Neural cell (in vitro differentiated cells): ENCODE data around the gene MRPL21. TPM values are rescaled to one million over a fixed set of nuclear protein-coding genes. Genes with fewer than 3 reads are reported as not detected.

Source experiments
- H2AFZ ChIP-seq: fragments of 200-600, 300-800 bp; sonication (generic), shearing (Covaris generic); 2 replicates; pipeline ENCODE4 v1.6.0; 2014; ENCODE audit warnings: low read depth, mild to moderate bottlenecking, antibody characterized with exemption, low read length, moderate library complexity
- H3F3A ChIP-seq: fragments of 200-600 bp; shearing (Covaris generic); 2 replicates; pipeline ENCODE4 v1.6.1; 2016; ENCODE audit warnings: mild to moderate bottlenecking, moderate library complexity, mixed read lengths, antibody characterized with exemption, low read length; ENCODE audit not compliant: insufficient read depth, poor library complexity, severe bottlenecking
- H3K27ac ChIP-seq: fragments of 200-600, 300-800 bp; sonication (generic), shearing (Covaris generic); 2 replicates; pipeline ENCODE4 v1.5.1; 2014; ENCODE audit warnings: mild to moderate bottlenecking, low read length, moderate library complexity
- H3K27me3 ChIP-seq: fragments of 300-800, 200-600 bp; sonication (generic), shearing (Covaris generic); 2 replicates; pipeline ENCODE4 v1.6.0; 2014; ENCODE audit warnings: mild to moderate bottlenecking, low read depth, low read length, moderate library complexity; ENCODE audit not compliant: insufficient read depth
- H3K36me3 ChIP-seq: fragments of 300-800, 200-600 bp; sonication (generic), shearing (Covaris generic); 2 replicates; pipeline ENCODE4 v1.5.1; 2014; ENCODE audit warnings: mild to moderate bottlenecking, antibody characterized with exemption, low read length, moderate library complexity; ENCODE audit not compliant: insufficient read depth
- H3K4me2 ChIP-seq: fragments of 300-800, 200-600 bp; sonication (generic), shearing (Covaris generic); 2 replicates; pipeline ENCODE4 v1.6.0; 2014; ENCODE audit warnings: mild to moderate bottlenecking, low read length
- H3K4me3 ChIP-seq: fragments of 300-800, 200-600 bp; sonication (generic), shearing (Covaris generic); 2 replicates; pipeline ENCODE4 v1.5.1; 2014; ENCODE audit warnings: mild to moderate bottlenecking, low read length, moderate library complexity
- H3K79me2 ChIP-seq: fragments of 200-600 bp; shearing (Covaris generic); replicated peaks from 2 replicates; pipeline ENCODE4 v1.6.0; 2014; ENCODE audit warnings: mild to moderate bottlenecking, low read length, moderate library complexity; ENCODE audit not compliant: insufficient read depth
- H3K9ac ChIP-seq: fragments of 300-800, 200-600 bp; sonication (generic), shearing (Covaris generic); 2 replicates; pipeline ENCODE4 v1.6.1; 2016; ENCODE audit warnings: mild to moderate bottlenecking, low read length, mixed read lengths
- H3K9me2 ChIP-seq: fragments of 200-600 bp; shearing (Covaris generic); 2 replicates; pipeline ENCODE4 v1.6.1; 2016; ENCODE audit warnings: mild to moderate bottlenecking, low read length, mixed read lengths; ENCODE audit not compliant: insufficient read depth
- H3K9me3 ChIP-seq: fragments of 200-600, 300-800 bp; sonication (generic), shearing (Covaris generic); 2 replicates; pipeline ENCODE4 v1.6.1; 2016; ENCODE audit warnings: mild to moderate bottlenecking, mixed run types, low read length, moderate library complexity, mixed read lengths
- H4K20me1 ChIP-seq: fragments of 200-600 bp; shearing (Covaris generic); 2 replicates; pipeline ENCODE4 v1.6.1; 2016; ENCODE audit warnings: mild to moderate bottlenecking, mixed run types; ENCODE audit not compliant: insufficient read depth
- EP300 ChIP-seq: fragments of 450-650 bp; conservative IDR thresholded peaks from 2 replicates; pipeline ENCODE4 v1.6.1; 2014; ENCODE audit warnings: antibody characterized with exemption, mild to moderate bottlenecking, moderate library complexity; ENCODE audit not compliant: poor library complexity, severe bottlenecking
- EZH2 ChIP-seq: fragments of 200-600, 300-800 bp; shearing (Covaris generic), sonication (generic); IDR thresholded peaks from 2 replicates; pipeline ENCODE4 v1.6.1; 2014; ENCODE audit warnings: antibody characterized with exemption, low read length, borderline replicate concordance, mild to moderate bottlenecking; ENCODE audit not compliant: insufficient read depth, poor library complexity, severe bottlenecking
- MXI1 ChIP-seq: fragments of 450-650 bp; conservative IDR thresholded peaks from 2 replicates; pipeline ENCODE4 v1.6.1; 2014; ENCODE audit warnings: antibody characterized with exemption, mild to moderate bottlenecking; ENCODE audit not compliant: poor library complexity, severe bottlenecking
- POLR2AphosphoS5 ChIP-seq: IDR thresholded peaks from 2 replicates; pipeline ENCODE4 v1.6.1; 2012
- RAD21 ChIP-seq: fragments of 450-650 bp; conservative IDR thresholded peaks from 2 replicates; pipeline ENCODE4 v1.6.1; 2014; ENCODE audit warnings: antibody characterized with exemption, mild to moderate bottlenecking, moderate library complexity
- SMC3 ChIP-seq: fragments of 450-650 bp; conservative IDR thresholded peaks from 2 replicates; pipeline ENCODE4 v1.6.1; 2014; ENCODE audit warnings: antibody characterized with exemption, mild to moderate bottlenecking, moderate library complexity; ENCODE audit not compliant: poor library complexity
- TAF1 ChIP-seq: IDR thresholded peaks from 2 replicates; pipeline ENCODE4 v1.6.1; 2012; ENCODE audit warnings: low read depth
- polyA plus RNA-seq: library from polyadenylated mRNA; depleted of rRNA; stranded (reverse); fragments of >200 nt; gene quantifications from 2 replicates; pipeline ENCODE4 v1.2.3, GENCODE V29; 2014
- TF ChIP-seq, protein P1 (sequence below): fragments of 450-650 bp; IDR thresholded peaks from 2 replicates; pipeline ENCODE4 v1.5.1; 2014; ENCODE audit warnings: antibody characterized with exemption, mild to moderate bottlenecking, moderate library complexity; ENCODE audit not compliant: poor library complexity, severe bottlenecking
- TF ChIP-seq, protein P2 (sequence below): IDR thresholded peaks from 2 replicates; pipeline ENCODE4 v1.6.1; 2012; ENCODE audit warnings: borderline replicate concordance

Gene MRPL21
- polyA plus RNA-seq, 1 donor from 2014 or later: 139 TPM

- Histone ChIP-seq H3K9me3 (no peaks in the 10 kb centered on the region), H3F3A (no peaks in the 10 kb centered on the region), H3K36me3 (no peaks in the 10 kb centered on the region), H3K9me2 (no peaks in the 10 kb centered on the region), H3K27ac (no peak overlapping the region), H2AFZ (no peak overlapping the region), H3K4me2 (no peak overlapping the region), H3K4me3 (no peak overlapping the region), H3K79me2 (no peaks in the 10 kb centered on the region), H3K9ac (no peak overlapping the region), H3K27me3 (no peaks in the 10 kb centered on the region), H4K20me1 (no peaks in the 10 kb centered on the region)
- TF ChIP-seq TAF1 (no peak), MXI1 (no peak), EP300 (no peak), RAD21 (no peak)
- TF ChIP-seq, protein P1, sequence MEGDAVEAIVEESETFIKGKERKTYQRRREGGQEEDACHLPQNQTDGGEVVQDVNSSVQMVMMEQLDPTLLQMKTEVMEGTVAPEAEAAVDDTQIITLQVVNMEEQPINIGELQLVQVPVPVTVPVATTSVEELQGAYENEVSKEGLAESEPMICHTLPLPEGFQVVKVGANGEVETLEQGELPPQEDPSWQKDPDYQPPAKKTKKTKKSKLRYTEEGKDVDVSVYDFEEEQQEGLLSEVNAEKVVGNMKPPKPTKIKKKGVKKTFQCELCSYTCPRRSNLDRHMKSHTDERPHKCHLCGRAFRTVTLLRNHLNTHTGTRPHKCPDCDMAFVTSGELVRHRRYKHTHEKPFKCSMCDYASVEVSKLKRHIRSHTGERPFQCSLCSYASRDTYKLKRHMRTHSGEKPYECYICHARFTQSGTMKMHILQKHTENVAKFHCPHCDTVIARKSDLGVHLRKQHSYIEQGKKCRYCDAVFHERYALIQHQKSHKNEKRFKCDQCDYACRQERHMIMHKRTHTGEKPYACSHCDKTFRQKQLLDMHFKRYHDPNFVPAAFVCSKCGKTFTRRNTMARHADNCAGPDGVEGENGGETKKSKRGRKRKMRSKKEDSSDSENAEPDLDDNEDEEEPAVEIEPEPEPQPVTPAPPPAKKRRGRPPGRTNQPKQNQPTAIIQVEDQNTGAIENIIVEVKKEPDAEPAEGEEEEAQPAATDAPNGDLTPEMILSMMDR: no peak
Observed at GRCh38 chr11:68946416-68947090, 42.9 kb upstream of the MRPL21 start.

GRCh38 chr11:68942751-68943271 lies 39.2 kb upstream of the MRPL21 start:
- TF ChIP-seq SMC3 (no peak), EP300 (no peak), RAD21 (no peak), EZH2 (no peak), MXI1 (no peak), POLR2AphosphoS5 (no peak), TAF1 (no peak)
- TF ChIP-seq, protein P2, sequence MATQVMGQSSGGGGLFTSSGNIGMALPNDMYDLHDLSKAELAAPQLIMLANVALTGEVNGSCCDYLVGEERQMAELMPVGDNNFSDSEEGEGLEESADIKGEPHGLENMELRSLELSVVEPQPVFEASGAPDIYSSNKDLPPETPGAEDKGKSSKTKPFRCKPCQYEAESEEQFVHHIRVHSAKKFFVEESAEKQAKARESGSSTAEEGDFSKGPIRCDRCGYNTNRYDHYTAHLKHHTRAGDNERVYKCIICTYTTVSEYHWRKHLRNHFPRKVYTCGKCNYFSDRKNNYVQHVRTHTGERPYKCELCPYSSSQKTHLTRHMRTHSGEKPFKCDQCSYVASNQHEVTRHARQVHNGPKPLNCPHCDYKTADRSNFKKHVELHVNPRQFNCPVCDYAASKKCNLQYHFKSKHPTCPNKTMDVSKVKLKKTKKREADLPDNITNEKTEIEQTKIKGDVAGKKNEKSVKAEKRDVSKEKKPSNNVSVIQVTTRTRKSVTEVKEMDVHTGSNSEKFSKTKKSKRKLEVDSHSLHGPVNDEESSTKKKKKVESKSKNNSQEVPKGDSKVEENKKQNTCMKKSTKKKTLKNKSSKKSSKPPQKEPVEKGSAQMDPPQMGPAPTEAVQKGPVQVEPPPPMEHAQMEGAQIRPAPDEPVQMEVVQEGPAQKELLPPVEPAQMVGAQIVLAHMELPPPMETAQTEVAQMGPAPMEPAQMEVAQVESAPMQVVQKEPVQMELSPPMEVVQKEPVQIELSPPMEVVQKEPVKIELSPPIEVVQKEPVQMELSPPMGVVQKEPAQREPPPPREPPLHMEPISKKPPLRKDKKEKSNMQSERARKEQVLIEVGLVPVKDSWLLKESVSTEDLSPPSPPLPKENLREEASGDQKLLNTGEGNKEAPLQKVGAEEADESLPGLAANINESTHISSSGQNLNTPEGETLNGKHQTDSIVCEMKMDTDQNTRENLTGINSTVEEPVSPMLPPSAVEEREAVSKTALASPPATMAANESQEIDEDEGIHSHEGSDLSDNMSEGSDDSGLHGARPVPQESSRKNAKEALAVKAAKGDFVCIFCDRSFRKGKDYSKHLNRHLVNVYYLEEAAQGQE: no peak
- TF ChIP-seq, protein P1: no peak
- Histone ChIP-seq H3K9me2 (no peaks in the 10 kb centered on the region), H3K79me2 (no peaks in the 10 kb centered on the region), H3K4me2 (no peak overlapping the region), H2AFZ (no peak overlapping the region), H3K9me3 (no peaks in the 10 kb centered on the region), H4K20me1 (no peaks in the 10 kb centered on the region), H3K27ac (no peak overlapping the region), H3K27me3 (no peaks in the 10 kb centered on the region), H3K36me3 (no peaks in the 10 kb centered on the region), H3K9ac (no peak overlapping the region), H3F3A (no peaks in the 10 kb centered on the region), H3K4me3 (no peak overlapping the region)
